GM11168 (cell line): ENCODE results near the gene SSU72.
"Not testable (repeated sequence)": the region's sequence is repeated elsewhere in the genome, so short reads cannot be mapped to it uniquely, and the experiment has no call there.

ENCODE experiments used
- in situ Hi-C: fragments of 300-500 bp; cut with MboI; formaldehyde crosslinking; loops from one replicate; pipeline ENCODE4 v1.12.0; 2022; ENCODE audit warnings: low sequenced_read_pairs; ENCODE audit not compliant: unreplicated experiment

The SSU72 gene

DNA sequence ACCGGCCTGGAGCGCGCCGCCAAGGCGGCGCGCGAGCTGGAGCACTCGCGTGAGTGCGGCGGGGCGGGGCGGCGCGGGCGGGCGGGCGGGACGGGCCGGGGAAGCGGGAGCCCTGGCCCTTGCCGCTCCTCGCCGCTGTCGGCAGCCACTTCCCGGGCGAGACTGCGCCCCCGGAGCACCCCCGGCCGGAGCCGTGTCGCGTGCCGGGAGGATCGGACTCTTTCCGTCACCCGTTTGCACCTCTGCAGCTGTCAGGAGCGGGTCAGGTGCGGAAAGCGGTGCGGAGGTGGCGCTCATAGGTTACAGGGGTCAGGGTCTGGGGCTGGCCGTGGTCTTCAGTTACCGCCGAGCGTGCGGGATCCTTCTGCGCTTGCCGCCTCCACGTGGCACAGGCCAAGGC is 62.2 kb downstream of the SSU72 start:
- in situ Hi-C loops: not testable (repeated sequence)

DNA sequence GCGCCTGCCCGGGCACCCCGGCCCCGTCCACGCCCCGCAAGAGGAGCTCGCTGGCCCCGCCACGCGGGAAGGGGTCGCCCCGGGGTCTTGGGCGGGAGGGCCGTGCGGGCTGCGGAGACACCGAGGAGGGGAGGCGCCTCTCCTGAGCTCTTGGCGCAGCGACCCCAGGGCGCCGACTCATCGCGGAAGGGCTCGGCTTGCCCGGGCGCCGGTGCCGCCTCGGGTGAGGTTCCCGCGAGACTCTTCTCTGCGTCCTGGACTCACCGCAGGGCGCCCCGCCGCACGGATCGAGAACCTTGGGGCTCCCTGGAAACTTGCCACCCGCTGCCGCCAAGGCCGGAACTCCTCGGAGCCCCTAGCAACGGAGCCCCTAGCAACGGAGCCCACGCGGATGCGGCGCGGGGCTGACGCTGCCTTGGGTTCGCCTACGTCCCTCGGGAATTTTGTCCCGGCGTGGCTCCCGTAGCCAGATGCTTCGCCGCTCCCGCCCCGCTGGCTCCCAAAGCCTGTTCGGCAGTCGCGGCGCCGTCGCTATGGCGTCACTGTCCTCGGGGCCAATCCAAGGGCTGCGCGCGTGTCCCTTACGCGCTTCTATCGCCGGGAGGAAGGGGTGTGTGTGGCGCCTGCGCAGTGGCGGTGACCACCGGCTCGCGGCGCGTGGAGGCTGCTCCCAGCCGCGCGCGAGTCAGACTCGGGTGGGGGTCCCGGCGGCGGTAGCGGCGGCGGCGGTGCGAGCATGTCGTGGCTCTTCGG is 63.0 kb downstream of the SSU72 start, which contains the start of gene ATAD3A:
TSS of gene ATAD3A (plus strand) at position 630 of the 753 bp plus-strand sequence. CDS start at position 737, 107 bp downstream.
- in situ Hi-C loops: no loop called here

DNA sequence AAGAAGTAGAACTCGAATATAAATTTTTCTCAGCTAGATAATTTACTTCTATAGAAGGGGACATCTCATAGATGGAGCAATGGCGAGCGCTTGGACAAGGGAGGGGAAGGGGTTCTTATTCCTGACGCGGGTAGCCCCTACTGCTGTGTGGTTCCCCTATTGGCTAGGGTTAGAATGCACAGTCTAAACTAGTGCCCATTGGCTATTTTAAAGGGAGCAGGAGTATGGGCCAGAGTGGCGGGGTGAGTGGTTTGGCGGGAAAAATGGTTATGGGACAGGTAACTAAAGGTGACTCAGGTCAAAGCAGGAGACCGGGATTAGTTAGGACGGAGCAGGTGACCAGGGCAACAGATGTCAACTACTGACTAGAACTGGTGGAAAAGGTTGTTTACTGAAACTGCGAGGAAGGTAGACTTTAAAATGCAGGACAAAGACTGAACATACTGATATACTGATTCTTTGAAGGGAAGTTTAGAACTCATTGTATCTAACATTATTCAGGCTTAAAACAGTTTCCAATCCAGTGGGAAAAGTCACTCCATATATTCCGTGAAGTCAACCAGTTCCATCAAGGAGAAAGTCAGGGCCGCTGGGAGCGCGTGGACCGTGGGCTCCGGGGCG is 63.6 kb downstream of the SSU72 start:
- in situ Hi-C loops: no loop called here

DNA sequence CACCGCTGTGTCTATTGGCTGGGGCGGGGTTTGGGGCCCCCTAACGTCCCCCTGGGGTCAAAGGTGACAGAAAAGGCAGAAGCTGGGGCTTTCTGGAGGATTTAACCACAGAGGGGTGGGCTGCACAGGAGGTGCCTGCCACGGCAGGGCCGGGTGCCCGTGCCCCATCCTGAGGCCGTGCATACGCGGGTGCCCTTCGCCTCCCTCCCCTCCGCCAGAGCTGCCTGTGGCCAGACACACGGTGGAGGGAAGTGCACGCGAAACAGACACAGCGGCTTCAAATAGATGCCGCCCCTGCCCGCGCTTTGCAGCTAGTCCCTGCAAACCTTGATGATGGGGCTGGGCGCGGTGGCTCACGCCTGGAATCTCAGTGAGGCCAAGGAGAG is 65.2 kb downstream of the SSU72 start:
- in situ Hi-C loops: not testable (repeated sequence)

DNA sequence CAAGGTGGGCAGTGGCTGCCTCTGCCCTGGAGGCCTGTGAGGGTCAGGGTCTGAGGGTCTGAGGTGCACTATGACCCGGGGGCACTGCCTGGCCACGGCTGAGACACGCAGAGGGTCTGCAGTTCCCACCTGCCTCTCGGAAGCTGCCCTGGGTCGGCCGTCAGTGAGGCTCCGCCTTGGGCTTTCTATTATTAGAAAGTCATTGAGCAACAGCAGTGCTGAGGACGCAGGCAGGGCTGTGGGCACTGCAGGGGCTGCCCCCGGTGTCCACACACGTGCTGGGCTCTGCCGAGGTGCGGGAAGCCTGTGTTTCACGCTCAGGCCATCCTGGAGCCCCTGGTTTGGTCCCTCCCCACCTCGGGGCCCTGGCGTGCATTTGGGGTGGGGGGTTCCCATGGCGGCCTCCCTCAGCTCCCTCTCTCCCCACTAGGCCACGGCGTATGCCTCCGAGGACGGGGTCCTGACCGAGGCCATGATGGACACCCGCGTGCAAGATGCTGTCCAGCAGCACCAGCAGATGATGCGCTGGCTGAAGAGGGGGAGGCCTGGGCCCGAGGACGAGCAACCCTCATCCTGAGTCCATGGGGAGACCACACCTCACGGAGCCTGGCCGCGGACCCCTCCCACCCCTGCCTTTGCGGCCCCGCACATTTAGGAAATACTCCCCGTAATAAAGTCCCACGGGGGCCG is 65.7 kb downstream of the SSU72 start:
- in situ Hi-C loops: not testable (repeated sequence)

DNA sequence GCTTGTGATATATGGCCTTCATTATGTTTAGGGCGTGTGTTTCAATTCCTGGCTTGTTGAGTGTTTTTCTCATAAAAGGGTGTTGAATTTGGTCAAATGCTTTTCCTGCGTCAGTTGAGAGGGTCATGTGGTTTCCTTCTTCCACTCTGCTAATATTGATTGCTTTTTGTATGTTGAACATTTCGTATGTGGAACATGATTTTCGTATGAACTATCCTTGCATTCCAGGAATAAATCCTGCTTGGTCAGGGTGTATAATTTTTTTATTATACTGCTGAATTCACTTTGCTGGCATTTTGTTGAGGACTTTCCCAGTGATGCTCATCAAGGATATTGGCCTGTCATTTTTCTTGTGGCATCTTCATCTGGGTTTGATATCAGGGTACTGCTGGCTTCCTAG is 67.4 kb downstream of the SSU72 start:
- in situ Hi-C loops: no loop called here

DNA sequence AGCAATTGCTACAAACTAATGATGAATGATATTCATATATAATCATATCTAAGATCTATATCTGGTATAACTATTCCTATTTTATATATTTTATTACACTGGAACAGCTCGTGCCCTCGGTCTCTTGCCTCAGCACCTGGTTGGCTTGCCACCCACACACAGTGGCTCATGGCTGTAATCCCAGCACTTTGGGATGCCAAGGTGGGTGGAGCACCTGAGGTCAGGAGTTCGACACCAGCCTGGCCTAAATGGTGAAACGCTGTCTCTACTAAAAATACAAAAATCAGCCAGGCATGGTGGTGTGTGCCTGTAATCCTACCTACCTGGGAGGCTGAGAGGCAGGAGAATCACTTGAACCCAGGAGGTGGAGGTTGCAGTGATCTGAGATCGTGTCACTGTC is 68.9 kb downstream of the SSU72 start:
- in situ Hi-C loops: not testable (repeated sequence)

DNA sequence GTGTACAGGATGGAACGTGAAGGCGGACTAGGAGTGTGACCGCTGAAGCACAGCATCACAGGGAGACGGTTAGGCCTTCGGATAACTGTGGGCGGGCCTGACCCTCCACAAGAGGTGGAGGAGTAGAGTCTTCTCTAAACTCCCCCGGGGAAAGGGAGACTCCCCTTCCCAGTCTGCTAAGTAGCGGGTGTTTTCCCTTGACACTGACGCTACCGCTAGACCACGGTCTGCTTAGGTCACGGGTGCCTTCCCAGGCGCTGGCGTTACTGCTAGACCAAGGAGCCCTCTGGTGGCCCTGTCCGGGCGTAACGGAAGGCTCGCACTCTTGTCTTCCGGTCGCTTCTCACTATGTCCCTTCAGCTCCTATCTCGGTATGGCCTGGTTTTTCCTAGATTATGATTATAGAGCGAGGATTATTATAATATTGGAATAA is 69.3 kb downstream of the SSU72 start:
- in situ Hi-C loops: not testable (repeated sequence)

DNA sequence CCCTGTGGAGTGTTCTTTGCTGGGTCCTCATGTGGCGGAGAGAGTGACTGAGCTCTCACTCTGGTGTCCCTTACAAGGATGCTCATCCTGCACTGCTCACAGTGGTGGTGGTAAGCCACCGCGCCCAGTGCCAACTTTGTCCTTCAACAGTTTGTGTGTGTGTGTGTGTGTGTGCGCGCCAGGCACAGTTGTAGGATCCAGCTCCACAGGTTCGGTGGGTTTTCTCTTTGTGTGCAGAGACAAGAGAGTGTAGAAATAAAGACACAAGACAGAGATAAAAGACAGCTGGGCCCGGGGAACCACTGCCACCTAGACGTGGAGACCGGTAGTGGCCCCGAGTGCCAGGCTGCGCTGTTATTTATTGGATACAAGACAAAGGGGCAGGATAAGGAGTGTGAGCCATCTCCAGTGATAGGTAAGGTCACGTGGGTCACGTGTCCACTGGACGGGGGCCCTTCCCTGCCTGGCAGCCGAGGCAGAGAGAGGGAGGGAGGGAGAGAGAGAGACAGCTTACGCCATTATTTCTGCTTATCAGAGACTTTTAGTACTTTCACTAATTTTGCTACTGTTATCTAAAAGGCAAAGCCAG is 69.8 kb downstream of the SSU72 start:
- in situ Hi-C loops: not testable (repeated sequence)

DNA sequence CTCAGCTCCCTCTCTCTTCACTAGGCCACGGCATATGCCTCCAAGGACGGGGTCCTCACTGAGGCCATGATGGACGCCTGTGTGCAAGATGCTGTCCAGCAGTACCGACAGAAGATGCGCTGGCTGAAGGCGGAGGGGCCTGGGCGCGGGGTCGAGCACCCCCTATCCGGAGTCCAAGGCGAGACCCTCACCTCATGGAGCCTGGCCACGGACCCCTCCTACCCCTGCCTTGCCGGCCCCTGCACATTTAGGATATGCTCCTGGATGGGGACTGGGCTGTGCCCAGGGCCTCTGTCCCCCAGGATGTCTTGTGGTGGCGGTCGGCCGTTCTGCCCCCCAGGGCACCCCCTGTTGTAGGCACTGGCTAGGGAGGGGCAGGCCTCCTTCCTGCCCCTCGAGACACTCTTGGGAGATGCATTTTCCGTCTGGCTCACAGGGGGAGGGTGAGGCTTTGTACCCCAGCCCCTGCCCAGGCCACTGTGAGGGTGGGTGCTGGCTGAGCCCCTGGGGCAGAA is 79.1 kb downstream of the SSU72 start:
- in situ Hi-C loops: loop anchor here (5.0 kb wide), 1 partner anchor 48 kb away; the partner anchor contains the start of gene ATAD3C

DNA sequence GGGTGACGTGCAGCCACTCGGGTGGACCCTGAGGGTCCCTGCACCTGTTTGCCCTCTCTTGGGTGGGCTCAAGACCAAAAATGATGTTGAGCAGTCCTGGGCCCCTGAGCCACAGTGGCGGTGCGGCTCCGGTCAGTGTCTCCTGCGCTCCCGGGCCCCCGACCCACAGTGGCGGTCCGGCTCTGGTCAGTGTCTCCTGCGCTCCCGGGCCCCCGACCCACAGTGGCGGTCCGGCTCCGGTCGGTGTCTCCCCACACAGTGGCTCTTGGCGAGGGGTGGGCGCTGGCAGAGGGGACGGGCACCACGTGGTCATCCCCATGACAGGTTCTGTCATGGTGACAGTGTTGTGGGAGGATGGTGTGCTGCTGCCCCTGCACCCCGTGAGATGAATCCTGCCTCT is 80.4 kb downstream of the SSU72 start:
- in situ Hi-C loops: not testable (repeated sequence)
